COLO829 (cell line): ENCODE measurements around the gene B4GALT3.

Experiments used
- DNase-seq: peaks from one replicate; pipeline ENCODE4 v3.0.0; 2012; ENCODE audit warnings: low spot score

Gene B4GALT3

DNA sequence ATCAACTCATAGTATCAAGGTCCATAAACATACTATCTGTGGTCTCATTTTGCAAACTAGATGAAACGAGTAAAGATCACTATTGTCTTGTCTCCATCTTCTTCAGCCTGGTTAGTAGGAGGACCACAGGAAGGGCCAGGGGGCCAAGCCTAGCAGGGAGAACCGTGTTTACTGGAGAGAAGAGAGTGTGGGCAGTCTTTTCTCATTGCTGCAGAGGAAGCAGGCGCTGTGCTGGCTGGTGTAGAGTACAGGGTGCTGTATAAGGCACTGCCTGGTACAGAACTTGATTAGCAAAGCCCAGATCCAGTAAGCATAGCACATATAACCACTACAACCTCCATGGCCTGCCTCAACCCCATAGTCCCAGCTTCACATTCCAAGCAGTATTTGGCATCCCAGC lies 10.0 kb upstream of the B4GALT3 start:
- no peak for DNase-seq

DNA sequence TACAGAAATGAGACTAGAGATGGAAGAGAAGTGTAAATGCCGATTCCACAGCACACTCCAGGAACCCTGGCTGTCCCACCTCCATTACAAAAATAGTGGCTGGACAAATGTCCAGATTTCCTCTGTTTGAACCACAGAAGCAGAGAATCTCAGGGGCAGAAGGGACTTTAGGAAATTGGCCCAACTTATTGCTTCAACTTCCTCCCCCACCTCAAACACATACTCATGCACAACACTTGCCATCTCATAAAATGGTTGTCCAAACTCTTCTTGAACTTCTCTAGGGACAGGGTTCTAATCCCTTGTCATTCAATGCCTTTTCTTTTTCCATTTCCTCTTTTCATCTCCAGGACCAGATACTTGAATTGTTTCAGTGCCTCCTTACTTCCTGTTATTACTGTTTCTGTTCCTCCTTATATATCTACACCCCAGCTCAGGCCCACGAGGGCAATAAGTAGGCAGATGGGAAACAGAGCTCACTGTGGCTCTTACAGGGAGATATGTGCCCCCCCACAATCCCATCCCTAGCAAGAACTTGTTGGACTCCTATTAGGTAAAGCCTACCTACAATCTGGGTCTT lies 8.5 kb upstream of the B4GALT3 start:
- no peak for DNase-seq

DNA sequence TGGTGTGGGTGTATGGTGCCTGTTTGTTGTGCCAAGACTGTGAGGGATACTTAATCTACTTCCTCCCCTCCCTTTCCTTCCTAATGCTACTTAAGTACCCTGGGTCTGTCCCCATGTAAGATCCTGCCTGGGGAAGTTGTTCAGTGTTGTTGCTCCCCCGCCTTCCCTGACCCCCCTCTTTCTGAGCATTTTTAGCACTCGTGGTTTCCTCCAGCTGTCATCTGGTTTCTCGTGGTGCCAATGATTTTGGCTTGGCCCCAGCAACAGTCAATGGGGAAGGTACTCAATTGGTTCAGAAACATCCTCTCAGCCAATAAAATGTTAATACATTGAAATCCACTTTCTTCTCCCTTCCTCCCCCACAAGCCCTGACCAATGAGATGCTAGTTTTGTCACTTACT lies 8.0 kb upstream of the B4GALT3 start:
- DNase-seq: peak; percentile 50

DNA sequence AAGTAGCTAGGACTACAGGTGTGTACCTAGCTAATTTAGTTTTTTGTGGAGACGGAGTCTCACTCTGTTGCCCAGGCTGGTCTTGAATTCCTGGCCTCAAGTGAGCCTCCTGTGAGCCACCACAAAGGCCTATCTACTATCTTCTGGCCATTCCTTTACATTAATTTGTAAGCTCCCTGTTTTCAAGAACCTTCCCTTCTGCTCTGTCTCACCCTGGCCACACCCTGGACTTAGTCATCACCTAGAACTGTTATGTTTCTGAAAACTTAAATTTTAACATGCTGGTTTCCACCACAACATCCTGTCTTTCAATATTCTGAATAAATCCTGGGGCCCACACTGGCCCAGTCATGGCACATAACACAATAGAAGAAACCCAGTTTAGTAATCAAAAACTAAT lies 4.9 kb upstream of the B4GALT3 start:
- DNase-seq: no peak

DNA sequence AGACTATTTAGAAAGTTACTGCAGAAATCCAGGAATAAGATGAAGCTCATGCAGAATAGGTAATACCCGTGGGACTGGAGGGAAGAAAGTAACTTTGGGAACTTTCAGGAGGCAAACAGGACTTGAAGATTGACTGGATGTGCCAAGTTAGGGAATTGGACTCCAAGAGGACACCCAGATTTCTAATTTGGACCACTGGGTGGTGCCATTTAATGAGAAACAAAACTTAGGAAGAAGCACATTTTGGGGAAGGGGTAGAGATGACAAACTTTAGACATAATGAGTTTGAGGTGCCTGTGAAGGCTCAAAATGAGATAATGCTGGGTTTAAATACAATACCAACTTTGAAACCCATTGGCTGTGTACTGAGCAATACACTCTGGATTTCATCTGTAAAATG lies 3.3 kb upstream of the B4GALT3 start:
- DNase-seq: no peak

DNA sequence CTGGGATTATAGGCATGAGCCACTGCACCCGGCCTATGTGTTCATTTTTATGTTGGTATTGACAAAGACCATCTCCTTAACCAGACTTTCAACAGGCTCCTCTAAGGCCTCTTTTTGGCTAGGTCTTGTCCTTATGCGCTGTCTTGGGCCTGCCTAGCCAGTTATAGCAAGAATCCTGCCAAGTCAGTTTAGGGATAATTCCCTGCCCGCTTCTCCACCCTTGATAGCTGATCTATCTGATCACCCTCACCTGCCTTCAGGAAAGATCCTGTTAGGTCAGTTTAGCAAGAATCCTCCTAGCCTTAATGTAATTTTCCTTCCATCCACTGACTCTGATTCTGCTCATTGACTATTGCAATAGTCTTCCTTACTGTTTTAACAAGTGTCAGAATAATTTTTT lies 2.4 kb upstream of the B4GALT3 start:
- DNase-seq: no peak

DNA sequence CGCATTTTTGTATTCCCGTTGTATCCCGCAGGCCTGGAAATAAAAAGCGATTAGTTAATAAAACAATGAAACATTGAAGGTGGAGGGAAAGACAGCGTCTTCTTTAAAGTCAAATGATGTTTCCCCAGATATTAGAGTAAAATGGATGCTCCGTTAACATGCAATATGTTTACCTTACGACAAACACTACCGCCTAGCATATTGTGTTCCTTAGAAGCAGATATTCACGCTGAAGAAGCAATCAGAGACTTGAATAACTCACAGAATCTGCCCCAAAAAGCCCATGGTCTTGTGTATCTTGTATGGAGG lies 583 bp upstream of the B4GALT3 start:
- DNase-seq: no peak

DNA sequence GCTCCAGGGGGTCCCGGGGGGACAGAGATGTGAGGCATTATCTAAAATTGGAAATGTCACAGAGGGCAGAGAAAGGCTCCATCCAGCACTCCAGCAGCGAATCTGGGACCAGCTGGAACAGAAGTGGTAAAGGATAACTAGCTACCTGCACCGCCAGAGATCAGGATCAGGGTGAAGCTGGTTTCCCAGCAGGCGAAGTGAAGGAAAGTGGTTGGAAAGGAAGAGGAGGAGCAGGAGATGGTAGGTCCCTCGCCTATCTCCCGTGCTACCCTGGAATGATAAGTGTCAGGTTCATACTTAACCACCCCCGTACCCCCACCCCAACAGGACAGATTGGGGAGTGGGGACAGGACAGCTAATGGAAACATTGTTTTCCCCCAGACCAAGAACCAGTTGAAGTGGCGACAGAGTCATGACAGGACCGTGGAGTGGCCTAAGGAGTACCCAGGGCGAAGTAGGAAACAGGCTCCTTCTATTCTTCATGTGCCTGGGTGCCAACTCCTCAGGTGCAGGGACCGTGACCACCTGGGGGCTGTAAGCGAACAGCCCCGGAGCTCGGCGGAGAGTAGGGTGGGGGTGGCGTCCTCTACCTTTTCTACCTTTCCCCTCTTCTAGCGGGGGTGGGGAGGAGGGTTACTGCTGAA lies 717 bp downstream of the B4GALT3 start:
- DNase-seq: no peak

DNA sequence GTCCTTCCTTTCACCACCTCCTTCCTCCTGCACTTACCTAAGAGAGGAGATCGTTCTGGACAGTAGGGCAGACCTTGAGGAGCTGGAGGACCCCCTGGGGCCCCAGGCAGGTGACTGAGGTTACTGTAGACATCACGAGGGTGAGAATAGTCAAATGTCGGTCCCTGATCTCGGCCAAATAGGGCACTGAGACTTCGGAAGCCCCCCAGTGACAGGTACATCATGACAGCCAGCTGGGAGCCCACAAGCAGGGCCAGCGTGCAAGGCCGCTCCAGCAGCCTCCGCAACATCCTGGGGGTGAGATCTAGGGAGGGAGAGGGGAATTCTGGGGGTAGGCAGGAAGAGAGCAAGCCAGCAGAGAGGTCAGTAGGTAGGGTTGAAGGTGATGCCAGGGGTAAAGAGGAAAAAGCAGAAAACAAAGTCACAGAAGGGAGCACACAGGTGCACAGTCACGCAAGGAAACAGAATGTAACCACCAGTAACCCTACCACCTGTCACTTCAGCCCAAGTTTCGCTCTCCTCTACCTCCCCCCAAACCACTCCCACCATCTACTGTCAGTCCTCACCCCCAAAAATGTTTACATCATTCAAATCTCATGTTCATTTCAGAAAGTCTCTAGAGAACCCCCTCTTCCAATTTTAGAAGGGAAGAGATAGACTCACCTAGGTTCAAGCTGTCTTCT lies 1.4 kb downstream of the B4GALT3 start:
- DNase-seq: no peak

DNA sequence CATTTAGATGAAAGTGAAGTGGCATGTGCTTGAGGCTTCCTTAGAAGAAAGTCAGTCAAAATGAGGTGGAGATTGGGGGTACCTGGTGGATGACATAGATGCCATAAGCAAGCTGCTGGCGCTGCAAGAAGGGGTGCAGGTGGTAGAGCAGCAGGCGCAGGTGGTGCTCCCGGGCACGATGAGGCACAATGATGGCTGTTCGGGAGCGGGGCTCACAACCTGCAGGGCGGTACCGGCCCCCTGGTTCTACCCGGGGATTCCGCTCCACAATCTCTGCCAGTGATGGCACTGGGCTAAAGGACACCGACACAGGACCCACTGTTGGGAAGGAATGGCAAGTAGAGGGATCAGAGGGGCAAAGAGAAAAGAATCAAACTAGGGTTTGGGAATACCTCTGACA lies 2.4 kb downstream of the B4GALT3 start:
- DNase-seq: no peak

DNA sequence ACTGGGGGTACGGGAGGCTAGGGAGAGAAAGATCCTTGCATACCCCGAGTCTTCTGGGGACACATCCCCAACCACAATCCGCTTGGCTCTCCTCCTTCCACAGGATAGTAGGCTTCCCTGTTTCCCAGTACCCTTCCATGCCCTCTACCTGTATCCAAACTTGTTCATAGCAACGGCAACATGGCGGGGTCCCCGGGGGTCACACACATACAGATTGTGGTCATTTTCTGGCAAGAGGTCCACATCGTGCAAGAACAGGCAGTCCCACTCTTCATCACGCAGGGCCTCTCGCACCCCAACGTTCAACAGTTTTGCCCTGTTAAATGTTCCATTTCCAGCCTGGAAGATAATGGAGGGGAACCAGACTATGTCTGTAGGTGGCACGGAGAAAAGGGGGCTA lies 3.6 kb downstream of the B4GALT3 start:
- no peak for DNase-seq

DNA sequence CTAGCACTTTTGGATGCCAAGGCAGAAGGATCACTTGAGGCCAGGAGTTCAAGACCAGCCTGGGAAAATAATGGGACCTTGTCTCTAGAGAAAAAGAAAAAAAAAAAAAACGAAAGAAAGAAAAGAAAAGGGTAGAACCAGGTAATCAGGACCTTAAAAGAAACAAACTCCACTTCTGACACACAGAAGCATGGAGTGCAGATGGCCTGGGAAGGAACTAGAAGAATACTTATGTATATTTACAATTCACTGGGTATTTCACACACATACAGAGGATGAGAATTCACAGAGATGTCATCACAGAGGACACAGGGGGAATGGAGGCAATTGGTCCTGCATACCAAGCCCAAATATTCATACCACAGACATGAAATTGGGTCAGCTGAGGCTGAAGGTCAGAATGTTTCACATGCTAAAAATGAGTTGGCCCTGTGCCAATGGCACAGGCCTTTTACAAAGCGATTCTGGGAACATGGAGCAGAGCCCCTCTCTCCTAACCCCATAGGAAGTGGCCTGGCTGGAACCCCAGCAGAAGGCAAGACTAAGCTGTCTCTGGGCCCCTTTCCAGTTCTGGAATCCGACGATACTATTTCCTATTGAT lies 4.4 kb downstream of the B4GALT3 start:
- DNase-seq: no peak

DNA sequence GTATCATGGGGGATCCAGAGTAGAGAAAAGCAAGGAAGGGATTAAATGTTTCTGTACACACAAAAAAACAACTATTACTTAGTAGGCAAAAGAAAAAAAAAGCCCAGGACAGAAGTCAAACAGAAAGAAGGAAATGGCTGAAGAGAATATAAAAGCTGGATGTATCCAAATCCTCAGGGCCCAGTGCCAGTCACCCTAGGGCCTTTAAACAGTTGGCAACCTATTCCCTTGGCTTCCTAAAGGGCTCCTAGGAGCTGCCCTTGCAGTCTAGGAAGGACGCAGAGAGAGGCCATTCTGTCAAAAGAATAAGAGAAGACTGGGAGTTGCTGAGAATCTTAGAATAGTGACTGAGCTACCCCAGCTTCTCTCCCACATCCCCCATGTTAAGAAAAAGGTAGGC lies 5.0 kb downstream of the B4GALT3 start:
- no peak for DNase-seq

DNA sequence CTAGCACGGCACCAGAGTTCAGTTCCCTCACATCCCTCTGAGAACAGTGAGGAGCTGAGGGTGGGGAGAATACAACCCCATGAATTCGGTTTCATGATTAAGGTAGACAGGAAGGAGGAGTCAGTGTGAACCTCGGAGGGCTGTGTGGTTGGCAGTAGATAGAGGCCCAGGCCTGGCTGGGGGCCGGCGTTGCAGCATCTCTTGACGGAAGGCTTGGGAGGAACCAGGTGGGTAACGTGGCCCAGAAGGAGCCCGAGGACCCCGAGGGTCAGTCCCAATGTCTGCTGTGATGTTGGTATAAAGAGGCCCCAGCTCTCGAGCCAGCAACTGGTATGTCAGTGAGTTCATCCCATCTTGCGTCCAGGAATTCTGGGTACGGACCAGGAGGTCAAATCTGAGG lies 5.6 kb downstream of the B4GALT3 start:
- no peak for DNase-seq

DNA sequence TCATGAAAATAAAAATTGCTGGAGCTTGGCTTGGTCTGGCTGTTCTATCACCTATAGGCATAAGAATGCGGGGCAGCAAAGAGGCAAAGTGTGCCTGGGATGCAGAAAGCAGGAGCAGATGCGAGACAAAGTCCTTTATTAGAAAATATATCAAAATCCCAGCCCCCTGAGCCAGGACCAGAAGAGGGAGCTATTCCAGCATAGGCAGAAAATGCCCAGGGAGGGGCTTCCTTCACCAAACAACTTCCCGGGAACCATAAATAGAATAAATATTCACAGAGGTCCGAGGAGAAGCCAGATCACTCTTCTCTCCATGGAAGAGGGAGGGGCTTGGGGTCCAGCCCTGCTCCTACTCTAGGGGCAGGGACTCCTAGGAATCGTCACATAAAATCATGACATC lies 6.1 kb downstream of the B4GALT3 start:
- no peak for DNase-seq

DNA sequence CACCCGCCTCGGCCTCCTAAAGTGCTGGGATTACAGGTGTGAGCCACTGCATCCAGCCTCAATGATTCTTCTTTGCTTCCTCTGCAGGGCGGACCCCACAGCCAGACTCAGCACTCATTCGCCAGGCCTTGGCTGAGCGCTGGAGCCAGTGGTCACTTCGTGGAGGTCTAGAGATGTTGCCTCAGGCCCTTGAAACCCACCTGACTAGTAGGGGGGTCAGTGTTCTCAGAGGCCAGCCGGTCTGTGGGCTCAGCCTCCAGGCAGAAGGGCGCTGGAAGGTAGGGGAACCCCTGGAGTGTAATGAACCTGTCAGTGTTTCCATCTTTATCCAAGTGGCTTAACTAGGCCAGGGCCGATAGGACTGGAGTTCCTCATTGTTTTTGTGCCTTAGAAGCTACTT lies 8.4 kb downstream of the B4GALT3 start:
- DNase-seq: no peak

DNA sequence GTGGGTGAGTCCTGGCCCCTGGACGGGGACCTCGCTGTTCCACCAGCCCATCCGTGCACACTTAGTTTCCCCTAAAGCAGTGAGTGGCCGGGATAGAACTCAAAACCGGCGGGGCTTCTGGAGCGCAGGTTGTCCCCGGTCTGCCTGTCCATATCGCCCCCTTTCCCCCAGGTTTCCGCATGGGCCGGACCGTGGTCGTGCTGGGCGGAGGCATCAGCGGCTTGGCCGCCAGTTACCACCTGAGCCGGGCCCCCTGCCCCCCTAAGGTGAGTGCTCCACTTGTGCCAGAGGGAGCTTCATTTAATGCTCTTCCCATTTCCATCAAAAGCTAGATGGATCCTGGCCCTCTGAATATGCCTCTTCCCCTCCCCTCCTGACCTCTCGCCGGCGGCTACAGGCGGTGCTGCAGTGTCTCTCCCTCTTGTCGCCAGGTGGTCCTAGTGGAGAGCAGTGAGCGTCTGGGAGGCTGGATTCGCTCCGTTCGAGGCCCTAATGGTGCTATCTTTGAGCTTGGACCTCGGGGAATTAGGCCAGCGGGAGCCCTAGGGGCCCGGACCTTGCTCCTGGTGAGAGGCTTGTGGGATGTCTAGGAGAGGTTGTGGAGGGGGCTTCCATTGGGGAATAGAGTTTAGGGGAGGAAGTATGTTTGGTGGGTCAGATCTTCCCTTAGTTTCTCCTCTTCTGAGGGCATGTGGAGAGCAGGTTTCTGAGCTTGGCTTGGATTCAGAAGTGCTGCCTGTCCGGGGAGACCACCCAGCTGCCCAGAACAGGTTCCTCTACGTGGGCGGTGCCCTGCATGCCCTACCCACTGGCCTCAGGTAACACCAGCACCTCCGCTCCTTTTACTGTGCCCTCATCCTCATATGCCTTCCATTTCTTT lies 10.4 kb downstream of the B4GALT3 start:
- no peak for DNase-seq

DNA sequence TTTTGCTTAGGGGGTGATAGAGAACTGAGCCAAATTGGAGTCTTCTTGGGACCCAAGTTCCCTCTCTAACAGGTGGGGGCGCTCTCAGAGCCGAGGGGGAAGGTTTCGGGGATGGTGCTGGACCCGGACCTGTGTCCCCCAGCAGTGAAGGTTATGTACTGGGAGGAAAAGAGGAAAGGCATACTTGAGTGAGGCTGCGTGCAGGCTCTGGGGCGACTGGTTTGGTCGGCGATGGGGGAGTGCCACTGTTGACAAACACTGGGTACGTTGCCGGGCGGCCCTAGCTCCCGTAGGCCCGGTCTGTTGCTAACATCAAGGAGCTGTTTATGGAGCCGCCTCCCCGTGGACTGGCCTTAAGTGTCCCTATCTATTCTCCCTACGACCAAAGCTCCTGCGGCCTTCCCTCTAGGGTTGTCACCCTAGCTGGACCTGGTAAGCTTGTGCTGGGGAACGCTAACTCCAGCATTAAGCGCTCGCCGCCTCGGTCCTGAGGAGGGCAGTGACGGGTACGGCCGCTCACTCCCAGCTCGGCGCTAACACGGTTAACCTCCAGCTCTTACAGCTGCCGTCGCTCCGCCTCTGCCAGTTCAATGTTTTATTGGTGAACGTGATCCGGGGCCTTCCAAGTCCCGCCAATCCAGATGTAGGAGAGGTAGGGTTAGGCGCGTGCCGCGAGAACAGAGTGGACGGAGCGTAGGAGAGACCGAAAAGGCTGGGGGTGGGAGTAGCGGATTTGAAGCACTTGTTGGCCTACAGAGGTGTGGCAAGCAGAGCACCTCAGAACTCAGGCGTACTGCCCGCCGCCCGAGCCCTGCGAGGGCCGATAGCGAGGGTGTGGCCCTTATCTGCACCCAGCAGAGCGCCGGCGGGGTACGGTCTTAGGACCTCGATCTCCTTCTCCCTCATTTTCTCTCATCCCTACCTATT lies 11.3 kb downstream of the B4GALT3 start, which contains the start of gene PPOX:
Gene PPOX, plus strand, starts transcription at position 685 of the 927 bp plus-strand sequence. CDS start 422 bp downstream, outside the sequence.
- DNase-seq: peak; percentile 96

DNA sequence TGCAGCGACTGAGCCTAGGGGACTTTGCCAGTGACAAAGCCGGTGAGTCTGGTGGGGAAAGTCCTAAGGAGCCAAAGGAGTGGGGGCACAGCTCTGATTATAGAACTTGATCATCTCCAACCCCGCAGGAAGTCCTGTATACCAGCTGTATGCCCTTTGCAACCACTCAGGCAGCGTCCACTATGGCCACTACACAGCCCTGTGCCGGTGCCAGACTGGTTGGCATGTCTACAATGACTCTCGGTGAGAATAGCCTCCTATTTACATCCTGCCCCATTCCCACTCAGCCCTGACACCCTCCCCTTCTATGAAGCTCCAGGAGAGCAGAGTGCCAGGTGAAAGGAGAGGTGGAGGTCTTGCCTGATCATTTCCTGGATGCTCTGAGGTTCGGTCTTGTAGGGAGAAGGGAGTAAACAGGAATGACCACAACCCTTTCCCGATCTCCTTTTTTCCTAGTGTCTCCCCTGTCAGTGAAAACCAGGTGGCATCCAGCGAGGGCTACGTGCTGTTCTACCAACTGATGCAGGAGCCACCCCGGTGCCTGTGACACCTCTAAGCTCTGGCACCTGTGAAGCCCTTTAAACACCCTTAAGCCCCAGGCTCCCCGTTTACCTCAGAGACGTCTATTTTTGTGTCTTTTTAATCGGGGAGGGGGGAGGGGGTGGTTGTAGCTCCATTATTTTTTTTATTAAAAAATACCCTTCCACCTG lies 12.3 kb downstream of the B4GALT3 start:
- DNase-seq: no peak

DNA sequence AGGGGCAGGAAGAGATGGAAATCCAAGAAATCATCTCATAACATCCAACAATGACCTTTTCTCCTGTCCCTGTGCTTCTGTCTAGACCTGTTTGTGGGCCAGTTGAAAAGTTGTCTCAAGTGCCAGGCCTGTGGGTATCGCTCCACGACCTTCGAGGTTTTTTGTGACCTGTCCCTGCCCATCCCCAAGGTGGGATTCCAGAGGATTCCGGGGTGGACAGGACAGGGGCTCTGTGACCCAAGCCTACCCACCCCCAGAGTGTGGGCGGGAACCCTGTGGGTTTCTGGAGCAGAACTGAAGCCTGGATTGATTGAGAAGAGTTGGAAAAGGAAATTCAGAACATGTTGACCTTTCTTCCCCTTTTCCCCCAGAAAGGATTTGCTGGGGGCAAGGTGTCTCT lies 13.5 kb downstream of the B4GALT3 start:
- DNase-seq: no peak

DNA sequence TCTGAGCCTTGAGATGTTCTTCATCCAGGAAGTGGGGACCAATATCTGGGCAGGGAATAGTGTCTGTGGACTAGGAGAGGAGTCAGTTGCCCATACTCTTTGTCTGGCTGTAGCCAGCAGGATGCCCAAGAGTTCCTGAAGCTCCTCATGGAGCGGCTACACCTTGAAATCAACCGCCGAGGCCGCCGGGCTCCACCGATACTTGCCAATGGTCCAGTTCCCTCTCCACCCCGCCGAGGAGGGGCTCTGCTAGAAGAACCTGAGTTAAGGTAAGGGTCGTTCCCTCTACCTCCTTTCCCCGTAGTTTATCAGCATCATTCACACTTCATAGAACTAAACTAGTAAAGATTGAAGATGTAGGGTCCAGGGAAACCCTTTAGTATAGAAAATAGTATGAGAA lies 14.5 kb downstream of the B4GALT3 start:
- DNase-seq: no peak
